A673 (cell line): Measurements from ENCODE around the gene NDOR1.

Experiments
- EZH2 ChIP-seq: fragments of 200-600 bp; sonication (generic); IDR thresholded peaks from 2 replicates; pipeline ENCODE4 v1.6.1; 2017; ENCODE audit warnings: borderline replicate concordance, low read depth, mild to moderate bottlenecking, mixed read lengths, antibody characterized with exemption, low read length; ENCODE audit not compliant: poor library complexity, severe bottlenecking
- TF ChIP-seq, protein P1 (sequence below): fragments of 300-800, 200-600 bp; sonication (generic); conservative IDR thresholded peaks from 2 replicates; pipeline ENCODE4 v1.5.1; 2017; ENCODE audit warnings: low read depth, mild to moderate bottlenecking, antibody characterized with exemption, low read length, moderate library complexity, mixed read lengths

DNA sequence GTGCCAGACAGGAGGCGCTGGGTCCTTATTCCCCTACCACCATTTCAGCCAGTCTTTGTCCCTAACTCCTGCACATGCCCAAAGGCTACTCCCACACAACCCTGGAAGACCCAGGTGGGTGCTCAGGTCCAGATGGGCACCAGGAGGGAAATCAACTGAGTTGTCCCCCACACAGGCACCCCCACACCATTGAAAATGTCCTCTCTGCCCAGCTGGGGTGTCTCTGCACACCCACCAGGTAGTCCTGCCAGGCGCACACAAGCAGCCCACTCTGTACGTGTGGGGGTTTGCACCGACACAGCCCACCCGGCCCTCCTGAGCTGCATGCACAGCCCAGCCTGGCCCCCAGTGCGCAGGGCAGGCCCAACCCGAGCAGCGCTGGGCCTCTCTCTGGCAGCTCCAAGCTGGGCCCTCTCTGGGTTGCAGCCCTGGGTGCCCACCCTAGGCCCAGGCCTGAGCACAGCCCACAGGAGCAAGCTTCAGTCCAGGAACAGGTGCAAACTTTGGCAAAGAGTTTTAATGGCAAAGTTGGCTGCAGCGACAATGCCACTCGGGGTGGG, 14.3 kb downstream of the NDOR1 start:
- TF ChIP-seq, protein P1, sequence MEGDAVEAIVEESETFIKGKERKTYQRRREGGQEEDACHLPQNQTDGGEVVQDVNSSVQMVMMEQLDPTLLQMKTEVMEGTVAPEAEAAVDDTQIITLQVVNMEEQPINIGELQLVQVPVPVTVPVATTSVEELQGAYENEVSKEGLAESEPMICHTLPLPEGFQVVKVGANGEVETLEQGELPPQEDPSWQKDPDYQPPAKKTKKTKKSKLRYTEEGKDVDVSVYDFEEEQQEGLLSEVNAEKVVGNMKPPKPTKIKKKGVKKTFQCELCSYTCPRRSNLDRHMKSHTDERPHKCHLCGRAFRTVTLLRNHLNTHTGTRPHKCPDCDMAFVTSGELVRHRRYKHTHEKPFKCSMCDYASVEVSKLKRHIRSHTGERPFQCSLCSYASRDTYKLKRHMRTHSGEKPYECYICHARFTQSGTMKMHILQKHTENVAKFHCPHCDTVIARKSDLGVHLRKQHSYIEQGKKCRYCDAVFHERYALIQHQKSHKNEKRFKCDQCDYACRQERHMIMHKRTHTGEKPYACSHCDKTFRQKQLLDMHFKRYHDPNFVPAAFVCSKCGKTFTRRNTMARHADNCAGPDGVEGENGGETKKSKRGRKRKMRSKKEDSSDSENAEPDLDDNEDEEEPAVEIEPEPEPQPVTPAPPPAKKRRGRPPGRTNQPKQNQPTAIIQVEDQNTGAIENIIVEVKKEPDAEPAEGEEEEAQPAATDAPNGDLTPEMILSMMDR: no peak
- no peak for TF ChIP-seq EZH2
